GM10266 (cell line): ENCODE measurements around the gene GPR68.

Source experiments
- DNase-seq: peaks from one replicate; pipeline ENCODE4 v3.0.0; 2012; ENCODE audit errors: extremely low spot score
- CTCF ChIP-seq: IDR thresholded peaks from 2 replicates; pipeline ENCODE4 v1.5.1; 2012; ENCODE audit warnings: mild to moderate bottlenecking, low read depth; ENCODE audit not compliant: control insufficient read depth, insufficient read depth; ENCODE audit errors: missing control alignments

The GPR68 gene

GRCh38 chr14:91243074-91243471 is 1.4 kb downstream of the GPR68 start:
- no peak for TF ChIP-seq CTCF
- no peak for DNase-seq

- no peak for TF ChIP-seq CTCF
- DNase-seq = no peak
Observed at GRCh38 chr14:91242635-91243034, 1.9 kb downstream of the GPR68 start.

- no peak for DNase-seq
- no peak for TF ChIP-seq CTCF
Observed at GRCh38 chr14:91241863-91242262, 2.6 kb downstream of the GPR68 start.

GRCh38 chr14:91238661-91239060 is 5.8 kb downstream of the GPR68 start:
- no peak for DNase-seq
- no peak for TF ChIP-seq CTCF

GRCh38 chr14:91238085-91238484 is 6.4 kb downstream of the GPR68 start:
- no peak for TF ChIP-seq CTCF
- no peak for DNase-seq

GRCh38 chr14:91237219-91237618 is 7.3 kb downstream of the GPR68 start:
- TF ChIP-seq CTCF = no peak
- DNase-seq = no peak

GRCh38 chr14:91235841-91236240 is 8.7 kb downstream of the GPR68 start:
- no peak for TF ChIP-seq CTCF
- DNase-seq = no peak
